AG04450 (cell line): Measurements from ENCODE around the gene FGF21. TPM values are rescaled to one million over a fixed set of nuclear protein-coding genes. Genes with fewer than 3 reads are reported as not detected.
"Not testable (repeated sequence)": the region's sequence is repeated elsewhere in the genome, so short reads cannot be mapped to it uniquely, and the experiment has no call there.

ENCODE experiments used
- CTCF ChIA-PET: fragments of 300-600, 350-600 bp; formaldehyde crosslinking; extraction: SDS; loops from one replicate; lab custom pipeline; 2022; ENCODE audit warnings: antibody characterized with exemption, inconsistent platforms; lab: Charles Lee
- POLR2A ChIA-PET: fragments of 350-600 bp; formaldehyde crosslinking; extraction: SDS; loops from one replicate; lab custom pipeline; 2021; ENCODE audit warnings: antibody characterized with exemption, inconsistent platforms; lab: Yijun Ruan, JAX
- DNase-seq: peaks from one replicate; pipeline ENCODE4 v3.0.0-alpha.2; 2011; ENCODE audit warnings: low read depth, low spot score
- H3K27ac ChIP-seq: one replicate; pipeline ENCODE4 v1.5.1; 2012; ENCODE audit warnings: low read depth, low read length, control low read depth
- H3K27me3 ChIP-seq: one replicate; pipeline ENCODE4 v1.6.0; 2012; ENCODE audit warnings: low read length; ENCODE audit not compliant: control insufficient read depth, insufficient read depth
- H3K4me3 ChIP-seq: 2 replicates; pipeline ENCODE4 v1.5.1; 2011; ENCODE audit warnings: mild to moderate bottlenecking, low read depth, low read length, control low read depth
- H3K9me3 ChIP-seq: 2 replicates; pipeline ENCODE4 v1.5.1; 2012; ENCODE audit warnings: low read length; ENCODE audit not compliant: control insufficient read depth, insufficient read depth
- CTCF ChIP-seq: IDR thresholded peaks from 2 replicates; pipeline ENCODE4 v1.5.1; 2011; ENCODE audit warnings: low read depth, low read length, control low read depth, inconsistent platforms
- polyA plus RNA-seq: library from polyadenylated mRNA; depleted of rRNA; stranded (reverse); fragments of >200 nt; gene quantifications from 2 replicates; pipeline ENCODE4 v1.2.3, GENCODE V29; 2011

FGF21 gene
- polyA plus RNA-seq, 1 experiment, result not detected

- DNase-seq, result no peak
- no peak for TF ChIP-seq CTCF
- CTCF ChIA-PET, result interaction anchor here (0.9 kb wide), 1 partner anchor 10 kb away, joined by 4 read pairs; no protein-coding TSS in a partner anchor
Observed at GRCh38 chr19:48777720-48778119, 22.4 kb downstream of the FGF21 start.

GRCh38 chr19:48779636-48780035 is 24.3 kb downstream of the FGF21 start:
- no peak for TF ChIP-seq CTCF
- peaks cover 4% of the 10 kb centered on the region for H3K27me3 ChIP-seq
- H3K27ac ChIP-seq, result no peak overlapping the region
- no peak for DNase-seq
- ChIA-PET POLR2A (interaction anchor here (0.8 to 1.0 kb wide), 2 partner anchors 92 to 188 kb away, joined by 3 read pairs; no protein-coding TSS in a partner anchor), CTCF (interaction anchor here (0.5 to 1.3 kb wide), 4 partner anchors 8 to 274 kb away, joined by 3 to 4 read pairs (median 3); no protein-coding TSS in a partner anchor)
- no peak overlapping the region for H3K4me3 ChIP-seq
- no peaks in the 10 kb centered on the region for H3K9me3 ChIP-seq

More at GRCh38 chr19:48777720-48778119, 22.4 kb downstream of the FGF21 start:
- Histone ChIP-seq H3K27ac (no peak overlapping the region), H3K4me3 (no peak overlapping the region), H3K27me3 (no peaks in the 10 kb centered on the region), H3K9me3 (no peaks in the 10 kb centered on the region)
- POLR2A ChIA-PET, result no interaction called here

GRCh38 chr19:48780631-48781391 is 25.5 kb downstream of the FGF21 start:
- H3K9me3 ChIP-seq, result no peaks in the 10 kb centered on the region
- H3K27ac ChIP-seq, result no peak overlapping the region
- DNase-seq, result no peak
- peaks cover 4% of the 10 kb centered on the region for H3K27me3 ChIP-seq
- CTCF ChIA-PET, result interaction anchor here (1.3 kb wide), 1 partner anchor 64 kb away, joined by 3 read pairs; no protein-coding TSS in a partner anchor
- POLR2A ChIA-PET, result no interaction called here
- no peak for TF ChIP-seq CTCF
- H3K4me3 ChIP-seq, result no peak overlapping the region

GRCh38 chr19:48784527-48784926 is 29.2 kb downstream of the FGF21 start:
- Histone ChIP-seq H3K27ac (no peak overlapping the region), H3K27me3 (peaks cover 4% of the 10 kb centered on the region), H3K4me3 (no peak overlapping the region), H3K9me3 (no peaks in the 10 kb centered on the region)
- DNase-seq, result no peak
- peak; percentile 20 for TF ChIP-seq CTCF
- ChIA-PET CTCF (interaction anchor here (0.6 to 8.6 kb wide), 3 partner anchors 52 to 74 kb away, joined by 3 to 201 read pairs (median 8); partner anchors contain the start of gene HSD17B14), POLR2A (no interaction called here)

- POLR2A ChIA-PET, result interaction anchor here (0.7 kb wide), 2 partner anchors 9 to 184 kb away, joined by 4 to 6 read pairs; no protein-coding TSS in a partner anchor
- CTCF ChIA-PET, result interaction anchor here (1.3 to 8.6 kb wide), 4 partner anchors 9 to 185 kb away, joined by 4 to 201 read pairs (median 24); no protein-coding TSS in a partner anchor
- not testable (repeated sequence) for H3K4me3 ChIP-seq, H3K27me3 ChIP-seq, H3K9me3 ChIP-seq, H3K27ac ChIP-seq, DNase-seq
Observed at GRCh38 chr19:48786422-48786821, 31.1 kb downstream of the FGF21 start.

GRCh38 chr19:48787331-48787730 is 32.0 kb downstream of the FGF21 start:
- DNase-seq, POLR2A ChIA-PET, H3K4me3 ChIP-seq, H3K27ac ChIP-seq, H3K27me3 ChIP-seq, H3K9me3 ChIP-seq: not testable (repeated sequence)
- CTCF ChIA-PET, result interaction anchor here (0.6 to 8.6 kb wide), 30 partner anchors 8 to 212 kb away, joined by 3 to 201 read pairs (median 4); partner anchors contain the start of genes CA11, GYS1, HSD17B14 and PPP1R15A
